GM19372 (cell line): ENCODE measurements around the gene SIRPG.
"Not testable (repeated sequence)": the region's sequence is repeated elsewhere in the genome, so short reads cannot be mapped to it uniquely, and the experiment has no call there.

Experiments
- ATAC-seq: cut with Tn5 transposase; IDR thresholded peaks from one replicate; pipeline ENCODE4 v1.9.1; 2021; ENCODE audit warnings: mild to moderate bottlenecking, low read depth, moderate library complexity; ENCODE audit not compliant: unreplicated experiment

Gene SIRPG

DNA sequence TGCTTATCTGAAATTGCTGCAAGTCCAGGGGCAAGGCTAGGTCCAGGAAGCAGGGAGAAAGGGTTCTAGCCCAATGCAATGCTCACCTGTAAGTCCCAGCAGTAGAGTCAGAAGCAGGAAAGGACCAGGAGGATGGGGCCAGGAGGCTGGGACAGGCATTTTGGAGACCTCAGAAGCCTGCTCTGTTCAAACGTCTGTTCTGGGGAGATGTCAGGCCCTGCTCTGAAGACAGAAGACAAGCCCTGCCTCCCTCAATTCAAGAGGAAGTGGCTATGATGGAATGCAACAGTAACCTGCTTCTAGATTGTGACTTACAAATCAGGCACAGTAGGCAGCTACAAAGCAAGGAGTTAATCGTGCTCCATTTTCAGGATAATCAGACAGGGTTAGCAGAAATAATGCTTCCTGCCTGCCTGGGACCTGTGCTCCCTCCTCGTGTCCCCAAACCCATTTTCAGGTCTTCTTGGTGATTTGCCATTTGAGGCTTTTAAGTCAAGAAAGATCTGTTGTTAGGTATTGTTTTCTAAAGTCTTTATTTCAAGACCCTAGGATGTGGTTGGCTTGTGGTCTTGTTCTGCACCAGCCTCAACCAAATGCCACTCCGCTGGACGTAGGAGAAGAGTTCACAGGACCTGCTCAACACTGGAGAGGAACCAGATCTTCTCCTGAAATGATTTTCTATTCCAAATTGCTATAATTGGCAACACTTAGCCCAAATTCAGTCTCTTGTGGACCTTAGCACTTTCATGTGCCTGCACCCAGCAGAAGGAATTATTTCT is at the start of gene SIRPG:
TSS of gene SIRPG (minus strand) at position 224 of the 779 bp plus-strand sequence. CDS start at position 159, 65 bp downstream.
- no peak for ATAC-seq

- ATAC-seq, result not testable (repeated sequence)
Measured at GRCh38 chr20:1706887-1707286, 49.3 kb upstream of the SIRPG start.

GRCh38 chr20:1706079-1706478 is 48.5 kb upstream of the SIRPG start:
- no peak for ATAC-seq

- no peak for ATAC-seq
Measured at GRCh38 chr20:1702855-1703254, 45.3 kb upstream of the SIRPG start.

DNA sequence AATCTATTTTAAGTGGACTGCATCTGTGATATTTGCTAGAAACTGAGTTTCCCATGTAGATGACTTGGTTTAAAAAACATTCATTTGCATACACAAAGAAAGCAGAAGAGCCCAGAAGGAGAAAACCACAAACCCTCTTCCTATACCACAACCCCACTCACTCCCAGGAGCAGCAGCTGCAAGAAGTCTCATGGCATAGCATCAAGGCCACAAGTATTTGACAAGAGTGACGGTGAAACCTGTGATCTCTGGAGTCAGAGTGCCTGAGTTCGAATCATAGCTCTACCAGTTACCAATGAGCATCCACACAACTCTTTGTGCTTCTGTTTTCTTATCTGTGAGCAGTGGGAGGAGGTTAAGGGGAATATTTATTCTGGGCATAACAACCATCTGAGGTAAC is 44.7 kb upstream of the SIRPG start:
- no peak for ATAC-seq

DNA sequence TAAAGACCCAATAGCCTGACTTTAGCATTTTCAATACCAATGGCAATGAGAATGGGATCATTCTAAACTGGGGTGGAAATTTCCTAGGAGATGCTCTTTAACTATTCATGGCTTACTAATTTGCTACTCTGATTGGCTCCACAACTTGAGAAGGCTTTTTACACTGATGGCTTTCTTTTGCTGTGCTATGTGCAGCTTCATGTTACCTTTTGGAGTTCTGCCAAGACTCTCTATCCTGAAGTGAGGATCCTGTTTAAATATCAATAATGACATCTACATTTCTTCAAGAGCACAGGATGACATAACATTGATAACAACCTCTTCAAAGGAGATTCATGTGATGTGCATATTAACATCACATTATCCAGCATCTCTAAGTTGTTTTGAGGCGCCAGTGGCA is 43.4 kb upstream of the SIRPG start:
- ATAC-seq, result no peak

GRCh38 chr20:1697592-1697991 is 40.0 kb upstream of the SIRPG start:
- no peak for ATAC-seq

GRCh38 chr20:1696521-1697209 is 39.1 kb upstream of the SIRPG start:
- ATAC-seq, result no peak

DNA sequence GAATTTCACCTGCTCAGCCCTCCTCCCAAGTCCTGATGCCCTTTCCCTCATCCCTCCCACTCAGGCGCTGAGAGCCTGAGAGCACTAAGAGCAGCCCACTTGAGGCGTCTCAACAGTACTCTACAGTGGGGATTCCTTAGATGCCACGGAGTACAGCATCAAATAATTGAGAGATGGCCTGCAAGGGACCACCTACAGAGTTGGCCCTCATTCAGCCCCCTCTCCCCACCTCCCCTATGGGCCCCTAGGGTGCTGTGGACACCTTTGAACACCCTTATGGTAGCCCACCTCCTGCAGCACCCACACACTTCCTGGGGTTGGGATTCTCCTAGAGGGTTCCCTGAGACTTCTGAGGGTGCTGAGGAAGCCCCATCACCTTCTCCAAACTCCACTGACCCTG is 37.1 kb upstream of the SIRPG start:
- no peak for ATAC-seq

GRCh38 chr20:1693427-1693826 is 35.8 kb upstream of the SIRPG start:
- ATAC-seq, result no peak

DNA sequence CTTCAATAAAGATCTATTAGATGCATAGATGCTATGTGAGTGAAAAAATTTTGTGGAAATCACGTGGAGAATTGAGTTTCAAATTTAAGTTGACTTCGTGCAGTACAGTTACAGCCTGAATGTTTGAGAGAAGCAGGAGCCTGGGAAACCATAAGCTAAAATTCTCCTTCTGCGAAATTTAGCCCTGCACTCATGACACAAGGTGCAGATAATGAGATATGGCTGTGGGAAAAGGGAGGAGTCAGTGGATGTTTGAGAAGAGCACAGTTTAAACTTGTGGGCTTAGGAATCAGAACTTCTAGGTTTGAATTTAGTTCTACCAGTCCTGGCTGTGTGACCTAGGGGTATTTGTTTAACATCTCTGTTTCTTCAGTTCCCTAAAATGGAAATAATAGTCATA is 32.1 kb upstream of the SIRPG start:
- ATAC-seq, result no peak

GRCh38 chr20:1688886-1689538 is 31.4 kb upstream of the SIRPG start:
- ATAC-seq, result no peak

GRCh38 chr20:1687053-1687452 is 29.5 kb upstream of the SIRPG start:
- ATAC-seq, result no peak

DNA sequence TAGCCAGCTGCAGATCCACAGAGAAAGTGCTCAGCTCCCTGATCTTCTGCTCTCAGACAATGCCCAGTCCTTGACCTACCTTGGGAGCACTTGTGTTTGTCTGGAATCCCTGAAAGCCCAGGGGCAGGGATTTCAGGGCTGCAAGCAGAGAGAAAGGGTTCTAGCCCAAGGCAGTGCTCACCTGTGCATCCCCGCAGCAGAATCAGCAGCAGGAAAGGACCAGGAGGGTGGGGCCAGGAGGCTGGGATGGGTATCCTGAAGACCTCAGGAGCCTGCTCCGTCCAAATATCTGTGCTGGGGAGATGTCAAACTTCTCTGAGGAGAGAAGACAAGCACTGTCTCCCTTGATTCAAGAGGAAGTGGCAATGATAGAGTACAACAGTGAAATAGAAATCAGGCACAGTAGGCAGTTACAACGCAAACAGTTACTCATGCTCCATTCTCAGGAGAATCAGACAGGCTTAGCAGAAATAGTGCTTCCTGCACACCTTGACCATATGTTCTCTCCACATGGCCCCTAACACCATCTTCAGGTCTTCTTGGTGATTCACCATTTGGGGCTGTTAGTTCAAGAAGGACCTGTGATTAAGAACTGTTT is 28.7 kb upstream of the SIRPG start:
- ATAC-seq, result no peak

DNA sequence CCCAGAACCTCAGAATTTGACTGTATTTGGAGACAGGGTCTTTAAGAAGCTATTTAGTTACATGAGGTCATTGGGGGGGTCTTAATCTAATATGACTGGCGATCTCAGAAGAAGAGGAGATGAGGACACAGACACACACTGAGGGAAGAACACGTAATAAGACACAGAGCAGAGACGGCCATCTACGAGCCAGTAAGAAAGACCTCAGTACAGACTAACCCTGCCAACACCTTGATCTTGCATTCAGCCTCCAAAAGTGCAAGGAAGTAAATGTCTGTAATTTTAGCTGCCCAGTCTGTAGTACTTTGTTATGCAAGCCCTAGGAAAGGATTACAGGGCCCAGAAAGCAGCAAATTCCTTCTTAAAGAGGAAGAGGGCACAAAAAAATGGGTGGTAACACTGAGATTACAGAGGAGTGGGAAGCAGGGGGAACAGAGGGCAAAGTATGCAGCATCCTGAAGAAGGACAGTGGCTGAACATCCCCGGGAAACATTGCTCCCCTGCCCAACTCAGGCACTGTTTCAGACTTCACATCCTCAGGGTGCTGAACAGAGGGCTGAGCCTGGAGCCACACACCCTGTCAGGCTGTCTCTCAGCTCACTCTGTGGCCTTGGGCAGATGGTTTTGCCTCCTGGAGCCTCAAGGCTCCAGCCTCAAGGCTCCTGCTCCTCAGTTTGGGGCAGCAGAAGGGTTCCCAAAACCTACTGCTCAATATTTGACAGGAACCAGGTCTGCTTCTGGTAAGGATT is 27.9 kb upstream of the SIRPG start:
- ATAC-seq, result no peak

- ATAC-seq, result no peak
Measured at GRCh38 chr20:1684872-1685271, 27.3 kb upstream of the SIRPG start.

GRCh38 chr20:1676650-1677049 is 19.1 kb upstream of the SIRPG start:
- ATAC-seq, result no peak

DNA sequence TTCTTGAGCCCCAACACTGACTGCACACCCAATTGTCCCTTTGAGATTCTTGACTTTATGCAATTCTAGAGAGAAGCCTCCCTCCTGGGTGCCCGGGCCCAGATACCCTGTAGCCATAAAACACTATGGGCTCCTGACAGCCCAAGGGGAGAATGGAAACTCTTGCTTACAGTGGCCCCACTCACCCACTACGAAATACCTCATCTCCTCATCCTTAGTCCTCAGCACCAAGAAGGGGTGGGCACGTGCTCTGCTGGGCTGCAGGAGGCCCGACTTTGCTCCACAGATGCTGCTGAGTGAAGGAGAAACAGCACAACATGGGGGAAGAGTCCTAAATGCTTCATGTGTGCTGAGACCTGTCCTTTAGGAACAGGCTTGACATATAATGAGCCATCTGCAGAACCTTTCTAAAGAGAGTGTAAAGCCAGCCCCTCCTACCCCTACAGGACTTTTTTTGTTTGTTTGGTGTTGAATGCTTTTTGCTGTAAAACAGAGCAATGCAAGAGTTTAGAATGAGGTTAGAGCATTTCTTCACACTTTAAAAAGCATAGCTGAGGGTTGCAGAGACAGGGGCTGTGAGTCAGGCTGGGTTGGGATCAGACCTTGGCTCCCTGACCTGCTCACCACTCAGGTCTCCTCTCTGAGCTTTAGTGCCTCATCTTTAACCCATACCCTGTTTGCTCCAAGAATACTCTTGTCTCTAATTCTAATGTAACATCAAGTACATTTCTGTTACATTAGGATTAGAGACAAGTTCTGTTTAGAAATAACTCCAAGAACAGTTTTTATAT is 17.6 kb upstream of the SIRPG start:
- ATAC-seq, result no peak

DNA sequence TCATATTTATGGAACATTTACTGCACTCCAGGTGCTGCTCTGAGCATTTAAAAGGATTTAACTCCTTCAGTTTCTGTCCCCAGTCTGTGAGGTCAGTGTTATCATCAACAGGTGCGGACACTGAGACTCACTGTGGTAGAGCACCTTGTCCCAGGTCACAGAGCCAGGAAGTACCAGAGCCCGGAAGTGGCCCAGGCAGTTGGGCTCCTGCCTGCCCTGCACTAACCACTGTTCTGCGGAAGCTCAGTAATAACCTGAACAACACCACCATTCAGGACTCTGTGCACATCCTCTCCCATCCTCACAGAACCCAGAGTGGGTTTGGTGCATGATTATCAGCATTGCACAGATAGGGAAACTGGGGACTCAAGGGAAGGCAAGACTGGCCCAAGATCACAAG is 16.8 kb upstream of the SIRPG start:
- ATAC-seq, result no peak

DNA sequence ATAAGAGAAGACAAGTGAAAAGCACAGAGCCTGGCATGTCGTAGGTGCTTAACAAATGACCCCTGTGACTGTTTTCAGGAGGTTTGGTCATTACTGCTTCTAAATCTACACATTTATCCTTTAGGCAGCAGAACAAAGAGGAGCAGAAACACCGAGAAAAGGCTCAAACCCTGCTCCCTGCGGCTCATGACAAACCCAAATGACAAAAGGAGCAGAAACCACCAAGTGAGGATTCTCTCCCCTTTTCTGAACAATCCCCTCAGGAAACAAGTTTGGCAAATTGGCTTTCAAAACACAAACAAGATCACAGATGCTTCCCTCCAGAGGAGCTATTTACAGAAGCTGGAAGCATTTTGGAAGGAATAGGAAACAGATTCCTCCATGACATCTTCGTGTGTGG is 15.8 kb upstream of the SIRPG start:
- ATAC-seq, result no peak
